Breast epithelium (tissue), 3 donors: ENCODE data around the gene FAM131B.

ENCODE experiments used
- CTCF ChIP-seq, 3 donors: fragments of 450-650 bp; IDR thresholded peaks; one replicate each; pipeline ENCODE4 v1.5.1; 2016 to 2017; ENCODE audit warnings: antibody characterized with exemption in 3 of 3, mild to moderate bottlenecking in 3 of 3, moderate library complexity in 3 of 3
- POLR2A ChIP-seq: fragments of 450-650 bp; IDR thresholded peaks from one replicate; pipeline ENCODE4 v1.6.1; 2016; ENCODE audit warnings: antibody characterized with exemption, mild to moderate bottlenecking, moderate library complexity
- POLR2AphosphoS5 ChIP-seq, 3 donors: sonication (generic); formaldehyde crosslinking; IDR thresholded peaks; one replicate each; pipeline ENCODE4 v1.6.1; 2017; ENCODE audit warnings: antibody characterized with exemption in 3 of 3

GRCh38 chr7:143325240-143325639, 37.3 kb downstream of the FAM131B start:
- no peak for TF ChIP-seq POLR2AphosphoS5 (IDR thresholded peaks at IDR 0.05)
- TF ChIP-seq CTCF (IDR thresholded peaks at IDR 0.05): no peak
- no peak for TF ChIP-seq POLR2A
